ENCODE data around the gene CCDC177. TPM values are rescaled to one million over a fixed set of nuclear protein-coding genes. Genes with fewer than 3 reads are reported as not detected.

Gene CCDC177
- total RNA-seq, 1 experiment from 2014 or later, result 0.09 TPM

DNA sequence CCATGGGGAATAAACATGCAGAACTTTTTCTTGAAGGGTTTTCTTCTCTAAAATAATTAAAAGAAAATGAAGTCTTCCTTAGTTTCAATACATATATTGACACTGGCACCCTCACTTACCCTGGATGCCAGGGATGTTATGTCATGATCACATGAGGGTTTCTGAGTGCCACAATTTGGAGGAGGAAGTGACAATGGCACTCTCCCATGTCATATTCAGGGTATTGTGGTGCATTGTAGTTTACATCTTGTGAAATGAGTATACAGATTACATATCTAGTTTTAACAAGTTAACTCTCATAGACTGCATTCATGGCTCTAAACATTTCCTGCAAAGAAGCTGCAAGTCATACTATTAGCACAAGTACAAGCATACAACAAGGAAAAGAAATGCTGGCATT, 37.7 kb downstream of the CCDC177 start:
- CTCF ChIA-PET, result no interaction called here
- intact Hi-C loops (cut with micrococcal nuclease; ENCODE audit: unreplicated experiment), result no loop called here

DNA sequence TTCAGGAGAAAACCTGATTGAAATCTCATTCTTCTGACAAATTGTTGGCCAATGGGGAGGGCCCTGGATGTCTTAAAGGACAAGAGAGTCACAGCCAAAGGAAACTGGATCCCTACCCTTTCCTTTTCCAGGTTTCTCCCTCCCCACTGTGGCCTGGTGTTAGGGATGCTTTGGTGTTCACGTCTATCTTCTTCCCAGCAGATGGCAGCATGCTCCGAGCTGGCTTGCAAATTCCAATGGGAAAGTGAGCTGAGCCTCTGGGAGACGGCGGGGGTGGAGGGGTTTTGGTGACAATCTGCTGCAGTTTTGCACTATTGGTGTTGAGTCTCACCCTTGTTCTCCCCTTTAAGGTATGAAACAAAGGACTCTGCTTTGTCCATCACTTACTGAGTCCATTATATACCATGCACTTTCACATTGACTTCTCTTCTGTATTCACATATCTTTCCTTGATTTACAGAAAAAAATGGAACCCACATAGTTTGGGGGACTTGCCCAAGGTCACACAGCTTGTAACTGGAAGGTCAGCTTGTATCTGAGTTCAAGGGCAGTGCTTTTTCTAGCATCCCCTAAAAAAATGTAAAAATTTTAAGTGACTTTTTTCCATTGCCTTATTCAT, 39.3 kb downstream of the CCDC177 start:
- no peak for TF ChIP-seq EZH2 (IDR thresholded peaks at IDR 0.05; ENCODE audit: borderline replicate concordance, low read depth, low read length, poor library complexity, severe bottlenecking)
- TF ChIP-seq, protein P1, sequence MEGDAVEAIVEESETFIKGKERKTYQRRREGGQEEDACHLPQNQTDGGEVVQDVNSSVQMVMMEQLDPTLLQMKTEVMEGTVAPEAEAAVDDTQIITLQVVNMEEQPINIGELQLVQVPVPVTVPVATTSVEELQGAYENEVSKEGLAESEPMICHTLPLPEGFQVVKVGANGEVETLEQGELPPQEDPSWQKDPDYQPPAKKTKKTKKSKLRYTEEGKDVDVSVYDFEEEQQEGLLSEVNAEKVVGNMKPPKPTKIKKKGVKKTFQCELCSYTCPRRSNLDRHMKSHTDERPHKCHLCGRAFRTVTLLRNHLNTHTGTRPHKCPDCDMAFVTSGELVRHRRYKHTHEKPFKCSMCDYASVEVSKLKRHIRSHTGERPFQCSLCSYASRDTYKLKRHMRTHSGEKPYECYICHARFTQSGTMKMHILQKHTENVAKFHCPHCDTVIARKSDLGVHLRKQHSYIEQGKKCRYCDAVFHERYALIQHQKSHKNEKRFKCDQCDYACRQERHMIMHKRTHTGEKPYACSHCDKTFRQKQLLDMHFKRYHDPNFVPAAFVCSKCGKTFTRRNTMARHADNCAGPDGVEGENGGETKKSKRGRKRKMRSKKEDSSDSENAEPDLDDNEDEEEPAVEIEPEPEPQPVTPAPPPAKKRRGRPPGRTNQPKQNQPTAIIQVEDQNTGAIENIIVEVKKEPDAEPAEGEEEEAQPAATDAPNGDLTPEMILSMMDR (conservative IDR thresholded peaks at IDR 0.05; ENCODE audit: low read depth, low read length), result peak; percentile 74
- Histone ChIP-seq H3K27me3 (replicated peaks; ENCODE audit: insufficient read depth, low read depth, low read length, poor library complexity) (peaks cover 10% of the 10 kb centered on the region), H3K9me3 (ENCODE audit: low read depth, low read length, poor library complexity, severe bottlenecking) (no peaks in the 10 kb centered on the region), H3K4me3 (ENCODE audit: low read depth, low read length, poor library complexity, severe bottlenecking) (no peak overlapping the region), H3K4me1 (ENCODE audit: insufficient read depth, low read length, poor library complexity, severe bottlenecking) (no peaks in the 10 kb centered on the region), H3K36me3 (ENCODE audit: insufficient read depth, low read length, poor library complexity, severe bottlenecking) (no peaks in the 10 kb centered on the region), H3K27ac (ENCODE audit: low read depth, low read length, poor library complexity, severe bottlenecking) (no peak overlapping the region)
- no TSS peak for BruUV-seq (replicated peaks)
- POLR2A ChIA-PET (ENCODE audit: low non-redundant PET), result no interaction called here
- intact Hi-C loops (cut with micrococcal nuclease; ENCODE audit: unreplicated experiment), result loop anchor here (1.0 kb wide), 1 partner anchor 39 kb away; the partner anchor contains the start of gene CCDC177
- peak; percentile 66 for DNase-seq (ENCODE audit: low spot score)
- CTCF ChIA-PET, result interaction anchor here (0.8 to 1.6 kb wide), 5 partner anchors 10 to 493 kb away, joined by 3 to 7 read pairs (median 6); no protein-coding TSS in a partner anchor

More for the DNA sequence above, 37.7 kb downstream of the CCDC177 start:
- Histone ChIP-seq H3K27ac (ENCODE audit: low read depth, low read length, poor library complexity, severe bottlenecking) (no peak overlapping the region), H3K27me3 (replicated peaks; ENCODE audit: insufficient read depth, low read depth, low read length, poor library complexity) (peaks cover 7% of the 10 kb centered on the region), H3K36me3 (ENCODE audit: insufficient read depth, low read length, poor library complexity, severe bottlenecking) (no peaks in the 10 kb centered on the region), H3K9me3 (ENCODE audit: low read depth, low read length, poor library complexity, severe bottlenecking) (no peaks in the 10 kb centered on the region), H3K4me3 (ENCODE audit: low read depth, low read length, poor library complexity, severe bottlenecking) (no peak overlapping the region), H3K4me1 (ENCODE audit: insufficient read depth, low read length, poor library complexity, severe bottlenecking) (no peaks in the 10 kb centered on the region)
- no peak for DNase-seq (ENCODE audit: low spot score)
- TF ChIP-seq, protein P1 (conservative IDR thresholded peaks at IDR 0.05; ENCODE audit: low read depth, low read length), result no peak
- TF ChIP-seq EZH2 (IDR thresholded peaks at IDR 0.05; ENCODE audit: borderline replicate concordance, low read depth, low read length, poor library complexity, severe bottlenecking), result no peak
- no TSS peak for BruUV-seq (replicated peaks)
- POLR2A ChIA-PET (ENCODE audit: low non-redundant PET), result no interaction called here

DNA sequence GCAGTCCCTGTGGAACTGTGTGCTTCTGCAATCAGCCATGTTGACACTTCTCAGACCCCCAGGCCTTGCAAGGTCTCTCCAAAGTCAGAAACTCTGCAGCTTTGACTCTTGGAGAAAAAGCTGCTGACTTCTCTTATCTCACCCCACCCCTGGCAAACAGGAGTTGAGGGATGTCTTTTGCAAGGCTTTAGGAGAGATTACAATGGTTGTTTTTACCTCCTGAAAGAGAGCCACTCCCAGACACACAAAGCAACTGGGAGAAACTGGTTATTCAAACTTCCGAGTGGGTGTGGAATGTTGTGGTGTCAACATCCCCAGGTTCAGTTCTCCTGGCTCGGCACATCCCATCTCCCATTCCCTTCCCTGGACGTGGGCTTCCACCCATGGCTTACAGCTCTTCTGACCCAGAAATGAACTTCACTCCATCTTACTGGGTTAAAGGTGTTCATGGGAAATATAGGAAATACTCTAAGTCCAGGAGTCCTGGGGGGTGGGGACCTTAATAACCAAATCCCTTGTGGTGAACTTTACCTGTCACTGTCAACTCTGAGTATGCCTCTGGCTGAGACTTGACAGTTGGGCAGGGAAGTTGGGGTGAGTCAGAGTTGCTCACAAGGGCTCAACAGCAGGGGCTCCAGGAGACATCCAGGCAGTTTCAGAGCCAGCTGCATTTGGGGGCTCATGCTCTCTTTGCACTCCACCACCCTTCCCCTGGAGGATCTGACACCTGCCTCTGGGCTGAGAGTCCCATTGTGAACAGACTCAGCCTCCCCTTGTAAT, 41.9 kb downstream of the CCDC177 start:
- Histone ChIP-seq H3K27me3 (replicated peaks; ENCODE audit: insufficient read depth, low read depth, low read length, poor library complexity) (peaks cover 10% of the 10 kb centered on the region), H3K4me1 (ENCODE audit: insufficient read depth, low read length, poor library complexity, severe bottlenecking) (no peaks in the 10 kb centered on the region), H3K27ac (ENCODE audit: low read depth, low read length, poor library complexity, severe bottlenecking) (no peak overlapping the region), H3K36me3 (ENCODE audit: insufficient read depth, low read length, poor library complexity, severe bottlenecking) (no peaks in the 10 kb centered on the region), H3K9me3 (ENCODE audit: low read depth, low read length, poor library complexity, severe bottlenecking) (no peaks in the 10 kb centered on the region), H3K4me3 (ENCODE audit: low read depth, low read length, poor library complexity, severe bottlenecking) (no peak overlapping the region)
- ChIA-PET POLR2A (ENCODE audit: low non-redundant PET) (no interaction called here), CTCF (no interaction called here)
- BruUV-seq (replicated peaks), result no TSS peak
- TF ChIP-seq, protein P1 (conservative IDR thresholded peaks at IDR 0.05; ENCODE audit: low read depth, low read length), result no peak
- TF ChIP-seq EZH2 (IDR thresholded peaks at IDR 0.05; ENCODE audit: borderline replicate concordance, low read depth, low read length, poor library complexity, severe bottlenecking), result no peak
- intact Hi-C loops (cut with micrococcal nuclease; ENCODE audit: unreplicated experiment), result no loop called here
- DNase-seq (ENCODE audit: low spot score), result no peak
